GM12801 (cell line): Measurements from ENCODE around the gene PLSCR1.

Experiments
- CTCF ChIP-seq: IDR thresholded peaks from one replicate; pipeline ENCODE4 v1.5.1; 2011; ENCODE audit warnings: control low read depth; ENCODE audit not compliant: insufficient read length; ENCODE audit errors: extremely low read depth

The PLSCR1 gene

GRCh38 chr3:146507331-146508120 is 36.9 kb downstream of the PLSCR1 start:
- no peak for TF ChIP-seq CTCF

- TF ChIP-seq CTCF: no peak
These were observed 38.9 kb downstream of the PLSCR1 start for GRCh38 chr3:146505516-146505915.

GRCh38 chr3:146504498-146505197 is 39.8 kb downstream of the PLSCR1 start:
- TF ChIP-seq CTCF: no peak

- no peak for TF ChIP-seq CTCF
These were observed 40.8 kb downstream of the PLSCR1 start for GRCh38 chr3:146503461-146504202.

GRCh38 chr3:146502887-146503460 is 41.4 kb downstream of the PLSCR1 start:
- no peak for TF ChIP-seq CTCF

GRCh38 chr3:146501752-146502151 is 42.7 kb downstream of the PLSCR1 start:
- no peak for TF ChIP-seq CTCF

GRCh38 chr3:146499701-146500100 is 44.7 kb downstream of the PLSCR1 start:
- no peak for TF ChIP-seq CTCF
